ENCODE results near the gene PRKCZ. TPM values are rescaled to one million over a fixed set of nuclear protein-coding genes. Genes with fewer than 3 reads are reported as not detected.

Gene PRKCZ
- total RNA-seq, 2 experiments from 2014 or later: 6.7 to 8.0 TPM

DNA sequence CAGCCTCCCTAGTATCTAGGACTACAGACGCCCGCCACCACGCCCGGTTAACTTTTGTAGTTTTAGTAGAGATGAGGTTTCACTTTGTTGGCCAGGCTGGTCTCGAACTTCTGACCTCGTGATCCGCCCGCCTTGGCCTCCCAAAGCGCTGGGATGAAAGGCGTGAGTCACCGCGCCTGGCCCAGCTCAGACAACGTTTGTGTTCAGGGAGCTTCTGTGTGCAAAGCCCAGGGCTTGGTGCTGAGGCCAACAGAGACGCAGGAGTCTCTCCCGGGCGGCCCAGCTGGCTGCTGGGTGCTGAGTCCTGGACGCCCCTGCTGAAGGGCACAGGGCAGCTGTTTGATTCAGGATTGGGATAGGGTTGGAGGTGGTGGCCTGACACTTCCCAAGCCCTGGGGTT is 3.0 kb downstream of the PRKCZ start:
- no peak for DNase-seq
- H3K4me3 Mint-ChIP-seq: no peak overlapping the region
- peaks cover 13% of the 10 kb centered on the region for H3K4me1 Mint-ChIP-seq
- H3K27me3 Mint-ChIP-seq: peaks cover 13% of the 10 kb centered on the region
- H3K9me3 Mint-ChIP-seq: no peaks in the 10 kb centered on the region
- no peaks in the 10 kb centered on the region for H3K36me3 Mint-ChIP-seq (ENCODE audit: low read depth)
- no peak overlapping the region for H3K27ac Mint-ChIP-seq
- ChIA-PET CTCF (no interaction called here), POLR2A (no interaction called here)

DNA sequence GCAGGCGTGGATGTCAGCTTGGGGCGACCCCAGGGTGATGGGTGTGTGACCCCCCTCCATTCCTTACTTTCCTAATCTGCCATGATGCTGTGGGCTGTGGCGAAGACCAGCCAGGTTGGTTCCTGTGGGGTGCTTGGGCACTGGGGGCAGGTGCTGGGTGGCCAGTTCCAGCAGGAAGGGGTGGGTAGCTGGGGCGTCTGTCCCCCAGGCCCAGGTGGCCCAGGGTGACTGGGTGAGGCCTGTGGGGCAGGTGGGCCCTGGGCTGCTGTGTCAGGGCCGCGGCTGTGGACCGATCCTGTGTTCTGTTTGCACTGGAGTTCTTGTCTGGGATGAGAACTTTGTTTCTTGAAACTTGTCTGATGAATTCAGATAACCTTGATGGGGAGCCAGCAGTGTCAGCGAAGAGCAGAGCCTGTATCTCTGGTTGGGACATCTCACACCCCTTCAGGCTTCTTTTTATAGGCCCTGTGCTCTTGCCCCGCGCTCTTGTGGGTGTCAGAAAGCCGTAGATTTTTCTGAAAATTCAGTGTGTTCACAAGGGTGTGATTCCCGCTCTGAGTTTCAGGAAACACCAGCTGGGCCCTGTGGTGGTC is 3.7 kb downstream of the PRKCZ start:
- H3K27me3 Mint-ChIP-seq: peaks cover 6% of the 10 kb centered on the region
- H3K27ac Mint-ChIP-seq: no peak overlapping the region
- no peaks in the 10 kb centered on the region for H3K36me3 Mint-ChIP-seq (ENCODE audit: low read depth)
- peaks cover 9% of the 10 kb centered on the region for H3K4me1 Mint-ChIP-seq
- POLR2A ChIA-PET: no interaction called here
- DNase-seq: no peak
- no peaks in the 10 kb centered on the region for H3K9me3 Mint-ChIP-seq
- no peak overlapping the region for H3K4me3 Mint-ChIP-seq
- CTCF ChIA-PET: interaction anchor here (1.0 kb wide), 1 partner anchor 9 kb away, joined by 4 read pairs; no protein-coding TSS in a partner anchor

DNA sequence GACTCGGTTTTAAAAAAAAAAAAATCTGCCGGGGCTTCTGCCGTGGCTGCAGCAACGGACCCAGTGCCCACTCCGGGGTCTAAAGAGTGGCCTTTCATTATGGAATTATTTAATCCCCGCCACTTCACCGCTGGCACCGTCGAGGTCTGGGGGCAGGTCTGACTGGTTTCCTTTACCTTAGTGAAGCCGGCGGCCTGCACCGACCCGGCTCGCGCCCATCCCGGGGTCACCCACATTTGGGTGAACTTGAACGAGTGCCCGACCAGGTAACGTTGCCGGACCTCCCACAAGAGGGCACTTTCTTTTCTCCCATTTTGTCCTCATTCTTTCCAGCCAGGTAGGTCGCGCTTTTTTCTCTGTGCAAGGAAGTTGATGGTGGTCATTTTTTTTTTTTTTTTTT is 4.3 kb downstream of the PRKCZ start:
- Mint-ChIP-seq H3K4me3 (no peak overlapping the region), H3K27ac (no peak overlapping the region), H3K4me1 (peaks cover 3% of the 10 kb centered on the region), H3K27me3 (no peaks in the 10 kb centered on the region), H3K36me3 (ENCODE audit: low read depth) (no peaks in the 10 kb centered on the region), H3K9me3 (no peaks in the 10 kb centered on the region)
- DNase-seq: no peak
- POLR2A ChIA-PET: no interaction called here
- CTCF ChIA-PET: interaction anchor here (1.0 kb wide), 1 partner anchor 10 kb away, joined by 4 read pairs; no protein-coding TSS in a partner anchor

DNA sequence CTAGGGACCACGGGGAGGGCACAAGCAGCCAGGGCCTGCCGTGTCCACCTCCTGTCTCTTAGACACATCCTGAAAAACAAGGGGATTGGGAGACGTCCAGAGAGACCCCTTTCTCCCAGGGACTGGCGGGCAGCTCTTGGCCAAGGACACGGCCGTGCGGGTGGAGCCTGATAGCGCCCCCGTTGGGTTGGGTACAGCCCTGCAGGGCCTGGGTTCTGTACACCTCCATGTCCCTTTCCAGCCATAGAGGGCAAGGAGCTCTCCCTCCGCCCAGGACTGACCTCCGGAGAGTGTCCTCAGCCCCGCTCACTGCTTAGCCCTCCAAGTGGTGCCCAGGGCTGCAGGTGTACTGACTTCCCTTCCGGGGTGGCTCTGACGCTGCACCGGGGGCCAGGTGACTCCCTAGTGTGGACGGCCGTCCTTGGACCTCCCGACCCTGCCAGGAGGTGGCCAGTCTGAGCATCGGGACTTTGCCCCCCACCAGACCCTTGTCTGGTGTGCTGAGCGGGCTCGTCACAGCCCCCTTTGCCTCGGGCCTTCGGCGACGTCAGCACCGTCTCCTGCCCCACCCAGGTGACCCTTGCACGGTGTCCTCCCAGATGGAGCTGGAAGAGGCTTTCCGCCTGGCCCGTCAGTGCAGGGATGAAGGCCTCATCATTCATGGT is 5.8 kb downstream of the PRKCZ start:
- no peaks in the 10 kb centered on the region for H3K9me3 Mint-ChIP-seq
- H3K4me3 Mint-ChIP-seq: no peak overlapping the region
- H3K4me1 Mint-ChIP-seq: peaks cover 3% of the 10 kb centered on the region
- no peak overlapping the region for H3K27ac Mint-ChIP-seq
- ChIA-PET POLR2A (no interaction called here), CTCF (interaction anchor here (1.0 to 3.2 kb wide), 2 partner anchors 11 to 12 kb away, joined by 5 to 14 read pairs; no protein-coding TSS in a partner anchor)
- H3K36me3 Mint-ChIP-seq (ENCODE audit: low read depth): no peaks in the 10 kb centered on the region
- DNase-seq: no peak
- H3K27me3 Mint-ChIP-seq: no peaks in the 10 kb centered on the region

DNA sequence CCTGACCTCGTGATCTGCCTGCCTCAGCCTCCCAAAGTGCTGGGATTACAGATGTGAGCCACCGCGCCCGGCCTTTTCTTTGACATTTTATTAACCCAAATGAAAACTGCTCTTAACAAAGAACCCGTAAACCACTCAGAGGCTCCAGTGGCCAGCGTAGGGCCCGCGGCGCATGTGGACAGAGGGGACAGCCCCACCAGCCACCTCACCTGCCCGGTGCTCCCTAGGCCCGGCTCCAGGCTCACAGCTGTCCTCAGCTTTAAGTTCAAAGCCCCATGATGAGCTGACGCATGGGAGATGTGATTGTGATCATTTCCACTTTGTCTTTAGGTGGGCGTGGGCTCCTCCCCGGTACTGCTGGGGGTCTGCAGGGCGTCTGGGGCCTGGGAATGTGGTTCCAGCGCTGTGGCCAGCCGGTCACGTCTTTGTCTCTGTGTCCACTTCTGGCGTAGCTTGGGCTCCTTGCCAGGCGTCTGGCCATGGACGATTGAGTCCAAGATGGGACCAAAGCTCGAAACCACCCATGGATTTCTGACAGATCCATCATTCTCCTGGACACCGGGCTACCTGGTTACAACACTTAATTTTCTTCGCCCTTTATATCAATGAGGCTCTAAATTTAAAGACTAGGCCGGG is 6.9 kb downstream of the PRKCZ start:
- Mint-ChIP-seq H3K4me3 (no peak overlapping the region), H3K27me3 (no peaks in the 10 kb centered on the region), H3K4me1 (no peaks in the 10 kb centered on the region), H3K27ac (no peak overlapping the region), H3K36me3 (ENCODE audit: low read depth) (no peaks in the 10 kb centered on the region), H3K9me3 (no peaks in the 10 kb centered on the region)
- DNase-seq: no peak
- POLR2A ChIA-PET: no interaction called here
- CTCF ChIA-PET: interaction anchor here (3.2 kb wide), 1 partner anchor 13 kb away, joined by 14 read pairs; no protein-coding TSS in a partner anchor

DNA sequence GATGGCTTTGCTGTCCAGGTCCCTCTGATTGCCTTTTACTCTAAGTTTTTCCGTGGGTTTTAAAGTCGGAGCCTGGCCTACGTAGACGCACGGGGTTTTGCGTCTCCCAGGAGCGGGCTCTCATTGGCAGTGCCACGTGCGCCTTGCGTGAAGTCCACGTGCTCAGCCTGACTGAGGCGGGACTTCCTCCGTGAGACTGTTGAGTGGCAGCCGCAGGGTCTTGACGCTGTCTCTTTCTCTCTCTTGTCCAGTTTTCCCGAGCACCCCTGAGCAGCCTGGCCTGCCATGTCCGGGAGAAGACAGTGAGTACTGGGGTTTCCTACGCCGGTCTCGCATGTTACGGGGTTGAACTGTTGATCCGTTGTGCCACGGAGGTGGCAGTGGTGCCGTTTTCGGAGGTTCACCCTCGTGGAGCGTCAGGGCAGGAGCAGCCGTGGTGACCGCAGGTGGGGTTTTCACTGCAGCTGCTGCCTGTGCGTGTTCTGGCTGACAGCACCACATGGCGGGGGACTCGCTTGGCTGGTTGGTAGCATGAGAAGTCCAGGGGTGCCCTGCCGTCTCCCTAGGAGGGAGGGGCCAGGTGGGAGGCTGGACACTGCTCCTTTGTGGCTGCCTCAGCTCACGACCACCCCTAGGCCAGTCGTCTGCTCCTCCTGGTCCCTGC is 9.2 kb downstream of the PRKCZ start:
- no peaks in the 10 kb centered on the region for H3K4me1 Mint-ChIP-seq
- no peak overlapping the region for H3K27ac Mint-ChIP-seq
- POLR2A ChIA-PET: no interaction called here
- no peaks in the 10 kb centered on the region for H3K36me3 Mint-ChIP-seq (ENCODE audit: low read depth)
- CTCF ChIA-PET: no interaction called here
- H3K4me3 Mint-ChIP-seq: no peak overlapping the region
- H3K9me3 Mint-ChIP-seq: no peaks in the 10 kb centered on the region
- H3K27me3 Mint-ChIP-seq: no peaks in the 10 kb centered on the region
- no peak for DNase-seq

DNA sequence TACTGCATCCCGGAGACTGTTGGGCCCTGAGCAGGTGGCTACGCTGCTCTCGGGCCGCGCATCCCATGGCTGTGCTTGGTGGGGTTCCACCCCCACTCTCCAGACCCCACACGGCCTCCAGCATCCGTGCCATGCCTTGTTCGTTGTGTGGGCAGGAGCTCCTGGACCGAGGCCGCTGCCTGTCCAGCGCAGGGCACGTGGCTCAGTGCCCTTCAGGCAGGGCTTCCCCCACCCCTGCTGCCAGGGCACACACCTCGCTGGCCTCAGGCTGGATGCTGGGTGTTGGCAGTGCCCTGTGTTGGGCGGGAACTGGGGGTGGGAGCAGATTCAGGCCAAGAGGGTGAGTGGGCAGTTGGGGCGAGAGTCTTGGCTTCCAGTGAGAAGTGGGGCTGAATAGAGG is 9.9 kb downstream of the PRKCZ start:
- H3K27ac Mint-ChIP-seq: no peak overlapping the region
- H3K27me3 Mint-ChIP-seq: no peaks in the 10 kb centered on the region
- DNase-seq: no peak
- H3K4me3 Mint-ChIP-seq: no peak overlapping the region
- H3K4me1 Mint-ChIP-seq: no peaks in the 10 kb centered on the region
- POLR2A ChIA-PET: no interaction called here
- CTCF ChIA-PET: no interaction called here
- no peaks in the 10 kb centered on the region for H3K9me3 Mint-ChIP-seq
- H3K36me3 Mint-ChIP-seq (ENCODE audit: low read depth): no peaks in the 10 kb centered on the region

DNA sequence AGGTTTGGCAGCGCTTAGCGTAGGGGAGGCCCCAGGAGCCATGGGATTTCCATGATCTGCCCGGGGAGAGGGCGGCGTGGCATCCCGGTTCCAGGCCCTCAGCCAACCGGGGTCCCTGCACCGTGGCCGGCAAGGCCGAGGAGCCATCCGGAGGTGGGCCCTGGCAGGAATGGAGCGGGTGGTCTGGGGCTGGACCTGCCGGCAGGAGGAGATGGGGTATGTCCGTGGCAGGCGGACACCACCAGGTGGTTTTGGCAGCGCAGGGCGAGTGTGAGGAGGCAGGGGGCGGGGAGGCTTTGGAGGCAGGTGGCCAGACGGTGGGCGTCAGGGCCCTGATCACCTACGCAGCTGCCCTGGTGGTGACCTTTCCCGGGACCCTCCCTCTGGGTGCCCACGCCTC is 10.3 kb downstream of the PRKCZ start:
- Mint-ChIP-seq H3K36me3 (ENCODE audit: low read depth) (no peaks in the 10 kb centered on the region), H3K27ac (no peak overlapping the region), H3K9me3 (no peaks in the 10 kb centered on the region), H3K4me3 (no peak overlapping the region), H3K27me3 (no peaks in the 10 kb centered on the region), H3K4me1 (no peaks in the 10 kb centered on the region)
- ChIA-PET CTCF (no interaction called here), POLR2A (no interaction called here)
- no peak for DNase-seq

DNA sequence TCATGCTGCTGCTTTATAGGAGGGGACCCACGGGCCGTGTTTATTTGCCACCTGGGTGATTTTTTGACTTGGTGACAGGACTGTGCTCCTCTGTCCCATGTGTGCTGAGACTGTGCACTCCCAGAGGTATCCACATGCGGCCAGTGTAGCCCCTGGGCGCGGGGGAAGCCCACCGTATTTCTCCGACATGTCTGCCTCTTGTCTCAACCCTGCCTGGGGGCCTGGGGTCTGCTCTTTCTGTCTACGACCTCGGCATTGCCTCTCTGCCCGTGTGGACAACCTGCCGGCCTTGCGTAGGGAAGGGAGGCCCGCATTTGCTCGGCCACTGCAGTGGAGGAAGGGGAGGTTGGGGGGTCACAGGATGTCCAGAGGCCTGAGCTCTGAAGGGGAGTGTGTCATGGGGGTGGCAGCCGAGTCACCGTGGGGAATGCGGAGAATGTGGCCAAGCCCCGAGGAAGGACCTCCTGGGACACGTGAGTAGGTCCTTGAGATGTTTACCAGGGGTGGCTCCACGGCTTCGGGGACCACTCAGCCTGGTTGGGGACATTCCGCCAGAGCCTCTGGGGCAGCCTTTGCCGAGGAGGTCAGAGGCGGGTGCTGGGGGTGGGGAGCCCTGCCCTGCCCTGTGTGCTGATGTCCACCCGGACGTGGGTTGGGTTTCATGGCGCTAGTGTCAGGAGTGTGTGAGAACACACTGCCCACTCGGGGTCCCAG is 11.0 kb downstream of the PRKCZ start:
- CTCF ChIA-PET: no interaction called here
- Mint-ChIP-seq H3K36me3 (ENCODE audit: low read depth) (no peaks in the 10 kb centered on the region), H3K4me3 (no peak overlapping the region)

DNA sequence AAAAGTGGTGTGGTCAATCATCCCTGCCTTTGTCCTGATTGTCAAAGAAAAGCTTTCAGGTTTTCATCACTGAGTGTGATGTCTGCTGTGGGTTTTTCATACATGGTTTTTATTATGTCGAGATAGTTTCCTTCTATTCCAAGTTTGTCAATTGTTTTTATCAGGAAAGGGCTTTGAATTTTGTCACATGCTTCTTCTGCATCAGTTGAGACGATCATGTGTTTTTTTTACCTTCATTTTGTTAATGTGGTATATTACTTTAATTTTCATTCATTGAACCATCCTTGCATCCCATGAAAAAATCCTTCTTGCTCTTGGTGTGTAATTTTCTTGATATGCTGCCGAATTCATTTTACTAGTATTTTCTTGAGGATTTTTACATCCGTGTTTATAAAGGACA is 15.5 kb downstream of the PRKCZ start:
- H3K27me3 Mint-ChIP-seq: no peaks in the 10 kb centered on the region
- H3K36me3 Mint-ChIP-seq (ENCODE audit: low read depth): no peaks in the 10 kb centered on the region
- no peaks in the 10 kb centered on the region for H3K9me3 Mint-ChIP-seq
- no peaks in the 10 kb centered on the region for H3K4me1 Mint-ChIP-seq
- CTCF ChIA-PET: no interaction called here
- POLR2A ChIA-PET: no interaction called here
- no peak for DNase-seq
- no peak overlapping the region for H3K4me3 Mint-ChIP-seq
- no peak overlapping the region for H3K27ac Mint-ChIP-seq

More for the DNA sequence above, 11.0 kb downstream of the PRKCZ start:
- DNase-seq: no peak
- Mint-ChIP-seq H3K9me3 (no peaks in the 10 kb centered on the region), H3K4me1 (no peaks in the 10 kb centered on the region), H3K27me3 (no peaks in the 10 kb centered on the region), H3K27ac (no peak overlapping the region)
- POLR2A ChIA-PET: no interaction called here

DNA sequence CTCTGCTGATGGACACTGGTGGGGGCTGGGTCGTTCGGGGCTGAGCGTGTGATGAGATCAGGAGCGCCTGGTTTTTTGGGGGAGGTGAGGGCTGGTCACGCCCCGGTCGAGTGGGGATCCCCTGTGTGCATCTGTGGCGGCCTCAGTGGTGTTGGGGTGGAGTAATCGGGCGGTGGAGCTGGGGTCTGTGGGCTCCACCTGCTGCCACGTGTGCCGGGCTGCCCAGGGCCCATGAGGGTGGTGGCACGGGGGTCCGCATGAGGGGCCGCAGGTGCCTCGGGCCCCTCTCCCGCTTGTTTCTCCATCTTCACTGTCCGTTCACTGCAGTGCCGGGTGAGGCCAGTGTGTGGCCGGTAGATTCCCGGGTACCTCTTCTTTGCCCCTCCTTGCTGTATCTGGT is 17.2 kb downstream of the PRKCZ start:
- Mint-ChIP-seq H3K36me3 (ENCODE audit: low read depth) (no peaks in the 10 kb centered on the region), H3K4me3 (no peak overlapping the region), H3K9me3 (no peaks in the 10 kb centered on the region), H3K4me1 (no peaks in the 10 kb centered on the region), H3K27me3 (no peaks in the 10 kb centered on the region), H3K27ac (no peak overlapping the region)
- ChIA-PET POLR2A (no interaction called here), CTCF (interaction anchor here (0.7 kb wide), 1 partner anchor 1277 kb away, joined by 3 read pairs; no protein-coding TSS in a partner anchor)
- no peak for DNase-seq

DNA sequence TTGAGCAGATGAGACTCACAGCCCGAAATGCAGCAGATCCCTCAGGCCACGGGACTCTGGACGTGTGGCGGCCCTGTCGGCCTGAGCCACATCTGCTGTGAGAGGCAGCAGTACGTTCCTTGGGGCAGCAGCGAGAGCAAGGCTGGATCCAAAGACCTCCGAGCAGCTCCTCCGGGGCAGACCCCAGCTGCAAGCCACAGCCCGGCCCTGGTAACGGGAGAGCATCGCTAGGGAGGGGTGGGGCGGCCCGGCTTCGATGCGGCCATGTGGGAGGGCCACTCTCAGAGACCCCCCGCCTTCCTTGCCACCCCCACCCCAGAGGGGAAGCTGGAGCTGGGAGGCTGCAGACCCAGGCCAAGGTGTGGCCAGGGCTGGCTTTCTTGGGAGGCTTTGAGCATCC is 17.8 kb downstream of the PRKCZ start:
- H3K36me3 Mint-ChIP-seq (ENCODE audit: low read depth): no peaks in the 10 kb centered on the region
- H3K9me3 Mint-ChIP-seq: no peaks in the 10 kb centered on the region
- no peaks in the 10 kb centered on the region for H3K4me1 Mint-ChIP-seq
- CTCF ChIA-PET: no interaction called here
- no peak for DNase-seq
- no peak overlapping the region for H3K27ac Mint-ChIP-seq
- POLR2A ChIA-PET: no interaction called here
- H3K4me3 Mint-ChIP-seq: no peak overlapping the region
- no peaks in the 10 kb centered on the region for H3K27me3 Mint-ChIP-seq

DNA sequence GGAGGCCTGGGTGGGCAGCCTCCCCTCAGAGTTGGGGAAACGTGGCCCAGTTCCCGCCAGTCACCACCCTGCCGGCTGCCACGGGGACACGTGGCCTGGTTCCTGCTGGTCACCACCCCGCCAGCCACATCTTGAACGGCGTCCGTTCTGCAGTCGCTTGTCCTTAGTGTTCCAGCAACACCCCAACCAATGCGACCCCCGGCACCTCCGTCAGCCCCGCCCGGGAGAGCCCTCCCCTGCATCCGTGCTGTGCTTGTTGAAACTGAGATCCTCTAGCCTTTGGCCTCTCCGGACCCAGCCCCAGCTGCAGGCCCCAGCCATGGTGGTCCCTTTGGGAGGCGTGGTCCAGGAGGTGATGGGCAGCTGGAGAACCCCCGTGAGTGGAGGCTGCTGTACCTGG is 18.7 kb downstream of the PRKCZ start:
- ChIA-PET POLR2A (no interaction called here), CTCF (no interaction called here)
- Mint-ChIP-seq H3K27me3 (no peaks in the 10 kb centered on the region), H3K9me3 (no peaks in the 10 kb centered on the region), H3K4me3 (no peak overlapping the region), H3K36me3 (ENCODE audit: low read depth) (no peaks in the 10 kb centered on the region), H3K27ac (no peak overlapping the region), H3K4me1 (no peaks in the 10 kb centered on the region)
- DNase-seq: no peak
